ENCODE results near the gene ZMYM3. TPM values are rescaled to one million over a fixed set of nuclear protein-coding genes. Genes with fewer than 3 reads are reported as not detected.

ZMYM3 gene
- total RNA-seq, 1 donor from 2014 or later, result 44.2 TPM

DNA sequence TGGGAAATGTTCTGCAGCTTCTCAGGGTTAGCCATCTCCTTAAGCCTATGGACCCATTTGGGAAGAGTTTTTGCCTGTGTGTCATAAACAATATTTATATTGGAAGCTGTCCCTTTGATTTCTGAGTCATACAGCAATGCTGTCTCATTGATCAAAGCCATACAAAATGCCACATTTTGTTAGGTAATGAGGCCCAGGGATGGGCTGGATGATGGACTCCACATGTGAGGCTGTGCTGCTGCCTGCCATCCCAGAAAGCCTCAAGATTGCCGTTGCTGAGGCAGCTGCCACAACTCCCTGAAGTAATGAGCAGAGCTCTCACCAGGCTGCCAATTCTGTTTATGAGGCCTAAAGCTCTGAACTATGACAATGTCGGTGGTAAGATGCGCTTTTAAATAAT is 43.1 kb downstream of the ZMYM3 start:
- Mint-ChIP-seq H3K36me3 (ENCODE audit: unreplicated experiment) (no peaks in the 10 kb centered on the region), H3K27me3 (ENCODE audit: unreplicated experiment) (no peaks in the 10 kb centered on the region), H3K9me3 (ENCODE audit: unreplicated experiment) (no peaks in the 10 kb centered on the region), H3K27ac (ENCODE audit: unreplicated experiment) (no peak overlapping the region), H3K4me3 (ENCODE audit: unreplicated experiment) (no peak overlapping the region), H3K4me1 (ENCODE audit: low read depth, unreplicated experiment) (no peaks in the 10 kb centered on the region)
- DNase-seq, result no peak
- TF ChIP-seq, protein P1, sequence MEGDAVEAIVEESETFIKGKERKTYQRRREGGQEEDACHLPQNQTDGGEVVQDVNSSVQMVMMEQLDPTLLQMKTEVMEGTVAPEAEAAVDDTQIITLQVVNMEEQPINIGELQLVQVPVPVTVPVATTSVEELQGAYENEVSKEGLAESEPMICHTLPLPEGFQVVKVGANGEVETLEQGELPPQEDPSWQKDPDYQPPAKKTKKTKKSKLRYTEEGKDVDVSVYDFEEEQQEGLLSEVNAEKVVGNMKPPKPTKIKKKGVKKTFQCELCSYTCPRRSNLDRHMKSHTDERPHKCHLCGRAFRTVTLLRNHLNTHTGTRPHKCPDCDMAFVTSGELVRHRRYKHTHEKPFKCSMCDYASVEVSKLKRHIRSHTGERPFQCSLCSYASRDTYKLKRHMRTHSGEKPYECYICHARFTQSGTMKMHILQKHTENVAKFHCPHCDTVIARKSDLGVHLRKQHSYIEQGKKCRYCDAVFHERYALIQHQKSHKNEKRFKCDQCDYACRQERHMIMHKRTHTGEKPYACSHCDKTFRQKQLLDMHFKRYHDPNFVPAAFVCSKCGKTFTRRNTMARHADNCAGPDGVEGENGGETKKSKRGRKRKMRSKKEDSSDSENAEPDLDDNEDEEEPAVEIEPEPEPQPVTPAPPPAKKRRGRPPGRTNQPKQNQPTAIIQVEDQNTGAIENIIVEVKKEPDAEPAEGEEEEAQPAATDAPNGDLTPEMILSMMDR (IDR thresholded peaks at IDR 0.05; ENCODE audit: partially characterized antibody, unreplicated experiment), result no peak

DNA sequence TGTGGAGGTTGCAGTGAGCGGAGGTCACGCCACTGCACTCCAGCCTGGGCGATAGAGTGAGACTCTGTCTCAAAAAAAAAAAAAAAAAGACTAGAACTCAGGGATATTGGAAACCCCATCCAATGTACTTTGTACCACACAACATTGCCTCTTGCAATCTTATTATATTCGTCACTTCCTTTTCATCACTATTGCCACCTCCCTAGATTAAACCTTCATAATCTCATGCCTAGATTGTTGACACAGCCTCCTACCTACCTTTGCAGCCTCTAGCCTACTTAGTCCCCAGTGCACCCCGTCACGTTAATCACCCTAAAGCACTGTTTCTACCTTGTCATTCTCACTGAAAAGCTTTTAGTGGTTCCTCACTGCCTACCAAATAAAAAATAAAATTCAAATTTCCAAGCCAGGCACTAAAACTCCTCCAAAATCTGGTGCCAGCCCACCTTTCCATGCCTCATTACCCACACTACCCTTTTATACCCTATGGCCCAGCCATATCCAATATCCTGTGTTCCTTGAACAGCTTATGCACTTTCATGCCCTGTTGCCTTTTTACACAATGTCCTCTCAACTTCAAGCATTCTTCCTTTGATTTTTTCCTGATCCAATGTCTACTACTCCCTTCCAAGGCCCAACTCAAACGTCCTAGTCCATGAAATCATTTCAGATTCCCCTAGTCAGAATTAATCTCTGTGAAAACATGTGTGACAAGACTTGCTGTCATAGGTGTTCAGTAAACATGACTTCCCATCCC is 54.5 kb downstream of the ZMYM3 start:
- no peak for DNase-seq
- Mint-ChIP-seq H3K9me3 (ENCODE audit: unreplicated experiment) (no peaks in the 10 kb centered on the region), H3K36me3 (ENCODE audit: unreplicated experiment) (no peaks in the 10 kb centered on the region), H3K27ac (ENCODE audit: unreplicated experiment) (no peak overlapping the region), H3K4me3 (ENCODE audit: unreplicated experiment) (no peak overlapping the region), H3K4me1 (ENCODE audit: low read depth, unreplicated experiment) (no peaks in the 10 kb centered on the region), H3K27me3 (ENCODE audit: unreplicated experiment) (peaks cover 3% of the 10 kb centered on the region)
- TF ChIP-seq, protein P1 (IDR thresholded peaks at IDR 0.05; ENCODE audit: partially characterized antibody, unreplicated experiment), result no peak

DNA sequence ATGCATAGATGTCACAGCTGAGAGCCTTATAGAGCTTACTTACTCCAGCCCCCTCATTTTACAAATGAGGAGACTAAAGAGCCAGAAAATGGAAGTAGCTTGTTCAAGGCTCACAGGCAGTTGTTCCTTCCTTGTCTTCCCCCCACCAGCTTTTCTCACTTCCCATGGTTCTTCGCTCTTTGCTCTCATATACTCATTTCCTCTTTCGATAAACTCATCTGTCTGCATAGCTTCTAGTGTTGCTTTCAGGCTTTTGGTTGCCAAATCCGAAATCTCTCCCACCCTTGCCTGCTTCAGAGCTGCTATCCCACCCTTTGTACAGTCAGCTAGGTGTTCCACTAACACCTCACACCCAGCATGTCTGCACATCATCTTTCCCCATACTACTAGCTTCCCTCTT is 55.9 kb downstream of the ZMYM3 start:
- no peak overlapping the region for H3K27ac Mint-ChIP-seq (ENCODE audit: unreplicated experiment)
- peaks cover 3% of the 10 kb centered on the region for H3K27me3 Mint-ChIP-seq (ENCODE audit: unreplicated experiment)
- H3K9me3 Mint-ChIP-seq (ENCODE audit: unreplicated experiment), result no peaks in the 10 kb centered on the region
- H3K4me3 Mint-ChIP-seq (ENCODE audit: unreplicated experiment), result no peak overlapping the region
- H3K4me1 Mint-ChIP-seq (ENCODE audit: low read depth, unreplicated experiment), result no peaks in the 10 kb centered on the region
- no peak for DNase-seq
- H3K36me3 Mint-ChIP-seq (ENCODE audit: unreplicated experiment), result no peaks in the 10 kb centered on the region
- TF ChIP-seq, protein P1 (IDR thresholded peaks at IDR 0.05; ENCODE audit: partially characterized antibody, unreplicated experiment), result no peak

DNA sequence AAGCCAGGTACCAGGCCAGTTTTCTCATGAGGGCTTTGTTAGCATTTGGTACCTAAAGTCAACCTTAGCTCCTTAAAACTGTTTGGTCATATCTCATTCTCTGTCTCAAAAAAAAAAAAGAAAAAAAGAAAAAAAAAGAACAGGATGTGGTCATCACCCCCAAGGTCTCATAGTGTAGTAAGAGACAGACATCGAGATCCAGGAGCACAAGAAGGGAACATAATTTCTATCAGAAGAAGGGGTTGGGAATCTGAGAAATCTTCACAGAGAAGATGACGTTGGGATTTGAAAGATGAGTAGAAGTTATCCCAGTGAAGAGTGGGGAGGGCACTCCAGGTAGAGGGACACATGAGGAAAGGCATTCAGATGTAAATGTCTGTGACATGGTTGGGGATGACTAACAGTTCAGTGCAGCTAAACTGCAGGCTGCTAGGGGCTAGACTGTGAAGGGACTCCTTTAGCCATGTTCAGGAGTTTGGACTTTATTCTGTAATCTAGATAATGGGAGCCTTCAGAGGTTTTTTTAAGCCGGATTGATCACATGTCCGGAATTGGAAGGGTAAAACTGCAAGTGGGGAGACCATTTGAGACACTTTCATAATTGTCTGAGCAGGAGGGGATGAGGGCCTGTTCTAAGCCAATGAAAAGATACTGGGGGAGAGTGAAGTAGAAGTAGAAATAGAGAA is 57.8 kb downstream of the ZMYM3 start:
- H3K9me3 Mint-ChIP-seq (ENCODE audit: unreplicated experiment), result no peaks in the 10 kb centered on the region
- H3K4me1 Mint-ChIP-seq (ENCODE audit: low read depth, unreplicated experiment), result no peaks in the 10 kb centered on the region
- peaks cover 3% of the 10 kb centered on the region for H3K27me3 Mint-ChIP-seq (ENCODE audit: unreplicated experiment)
- H3K36me3 Mint-ChIP-seq (ENCODE audit: unreplicated experiment), result no peaks in the 10 kb centered on the region
- H3K4me3 Mint-ChIP-seq (ENCODE audit: unreplicated experiment), result no peak overlapping the region
- DNase-seq, result no peak
- H3K27ac Mint-ChIP-seq (ENCODE audit: unreplicated experiment), result no peak overlapping the region
- TF ChIP-seq, protein P1 (IDR thresholded peaks at IDR 0.05; ENCODE audit: partially characterized antibody, unreplicated experiment), result no peak

DNA sequence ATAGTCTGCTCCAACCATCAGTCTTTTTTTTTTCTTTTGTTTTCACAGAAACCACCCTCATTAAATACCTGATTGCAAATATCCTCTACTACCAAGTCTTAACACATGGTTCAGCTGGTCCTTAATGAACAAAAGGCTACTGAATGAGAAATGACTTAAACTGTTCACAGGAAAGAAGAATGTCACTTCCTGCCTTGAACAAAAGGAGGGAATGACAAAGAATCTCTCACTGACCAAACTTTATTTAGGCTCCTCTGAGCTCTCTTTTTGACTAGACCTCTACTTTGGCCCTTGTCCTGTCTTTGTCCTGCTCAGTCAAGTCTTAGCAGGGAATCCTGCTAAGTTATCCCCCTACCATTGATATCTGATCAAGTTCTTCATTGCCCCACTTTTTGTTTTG is 62.7 kb downstream of the ZMYM3 start:
- Mint-ChIP-seq H3K27me3 (ENCODE audit: unreplicated experiment) (no peaks in the 10 kb centered on the region), H3K9me3 (ENCODE audit: unreplicated experiment) (no peaks in the 10 kb centered on the region), H3K36me3 (ENCODE audit: unreplicated experiment) (no peaks in the 10 kb centered on the region), H3K4me1 (ENCODE audit: low read depth, unreplicated experiment) (no peaks in the 10 kb centered on the region), H3K4me3 (ENCODE audit: unreplicated experiment) (no peak overlapping the region), H3K27ac (ENCODE audit: unreplicated experiment) (no peak overlapping the region)
- TF ChIP-seq, protein P1 (IDR thresholded peaks at IDR 0.05; ENCODE audit: partially characterized antibody, unreplicated experiment), result no peak
- no peak for DNase-seq

Measured in glutamatergic neuron (in vitro differentiated cells).